Measurements from ENCODE around the gene ADGRL2.
"Not testable (repeated sequence)": the region's sequence is repeated elsewhere in the genome, so short reads cannot be mapped to it uniquely, and the experiment has no call there.

ADGRL2 gene

DNA sequence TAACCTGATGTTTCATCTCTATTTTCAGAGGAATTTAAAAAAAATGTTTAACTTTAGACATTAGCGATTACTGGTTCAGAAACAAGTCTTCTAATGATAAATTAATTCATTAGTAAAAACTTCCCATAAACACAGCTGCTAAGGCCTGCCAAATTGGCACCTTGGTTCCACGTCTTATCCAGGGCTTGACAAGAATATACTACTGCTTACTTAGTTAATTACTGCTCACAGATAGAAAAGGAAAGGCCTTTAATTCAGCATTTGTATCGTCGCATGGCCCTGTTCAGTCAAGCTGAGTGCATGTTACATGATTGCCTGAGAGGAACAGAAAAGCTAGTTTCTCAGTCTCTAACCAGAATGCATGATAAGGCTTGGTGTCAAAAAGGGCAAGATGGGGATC lies 84.6 kb downstream of the ADGRL2 start:
- Histone ChIP-seq H3K4ac (ENCODE audit: low read depth, low read length) (no peak overlapping the region), H3K23ac (ENCODE audit: low read length) (no peak overlapping the region), H2BK12ac (ENCODE audit: low read length) (no peak overlapping the region), H3K27ac (ENCODE audit: low read depth, low read length) (no peak overlapping the region), H2AFZ (ENCODE audit: insufficient read depth, low read length, poor library complexity) (no peak overlapping the region), H2BK120ac (ENCODE audit: insufficient read depth, low read length, poor library complexity) (no peak overlapping the region), H2BK5ac (ENCODE audit: low read depth, low read length, poor library complexity) (no peak overlapping the region), H4K12ac (ENCODE audit: low read depth, low read length) (no peak overlapping the region), H3K9ac (ENCODE audit: low read length) (no peak overlapping the region), H3K4me2 (ENCODE audit: low read length) (no peak overlapping the region), H3K36me3 (ENCODE audit: control insufficient read depth in 1 of 2, insufficient read depth in 2 of 2, low read length in 2 of 2) (peaks cover 3 to 5% of the 10 kb centered on the region in 2 experiments), H3K9me3 (ENCODE audit: insufficient read depth, low read depth, low read length) (no peaks in the 10 kb centered on the region), H3K4me1 (ENCODE audit: control insufficient read depth in 1 of 2, insufficient read depth in 2 of 2, low read length in 2 of 2) (peaks cover 4 to 5% of the 10 kb centered on the region in 2 experiments), H3K4me3 (ENCODE audit: low read depth, low read length) (no peak overlapping the region), H3K14ac (ENCODE audit: low read length) (no peak overlapping the region), H4K8ac (ENCODE audit: low read depth, low read length) (no peak overlapping the region), H3K79me1 (ENCODE audit: low read length) (peaks cover 3% of the 10 kb centered on the region), H3K79me2 (ENCODE audit: control insufficient read depth, insufficient read depth, low read length, poor library complexity) (peaks cover 7% of the 10 kb centered on the region), H3K27me3 (ENCODE audit: insufficient read depth, low read length) (no peaks in the 10 kb centered on the region), H3K18ac (ENCODE audit: low read length) (no peak overlapping the region), H4K91ac (ENCODE audit: low read depth, low read length) (no peak overlapping the region), H2AK5ac (ENCODE audit: low read length) (no peak overlapping the region)
- no CpG with 5 or more reads among the region's 4 CpGs for WGBS (ENCODE audit: extremely low coverage, insufficient coverage, insufficient read length)
- DNase-seq: no peak

DNA sequence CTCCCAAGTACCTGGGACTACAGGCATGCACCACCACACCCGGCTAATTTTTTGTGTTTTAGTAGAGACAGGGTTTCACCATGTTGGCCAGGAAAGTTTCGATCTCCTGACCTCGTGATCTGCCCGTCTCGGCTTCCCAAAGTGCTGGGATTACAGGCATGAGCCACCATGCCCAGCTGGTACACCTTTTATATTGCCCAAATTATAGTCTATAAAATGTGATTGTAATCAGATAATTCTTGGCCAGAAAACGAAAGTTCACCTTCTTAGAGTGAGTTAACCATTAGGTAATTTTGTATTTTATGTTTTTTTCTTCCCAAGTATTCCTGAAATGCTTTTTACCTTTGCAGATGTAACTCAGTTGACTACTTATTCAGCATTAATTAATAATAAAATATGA lies 85.6 kb downstream of the ADGRL2 start:
- H4K12ac ChIP-seq (ENCODE audit: low read depth, low read length); H3K4ac ChIP-seq (ENCODE audit: low read depth, low read length); DNase-seq; H4K8ac ChIP-seq (ENCODE audit: low read depth, low read length); H3K4me1 ChIP-seq (ENCODE audit: control insufficient read depth in 1 of 2, insufficient read depth in 2 of 2, low read length in 2 of 2); H2AK5ac ChIP-seq (ENCODE audit: low read length); H3K14ac ChIP-seq (ENCODE audit: low read length); H3K9me3 ChIP-seq (ENCODE audit: insufficient read depth, low read depth, low read length); H3K27ac ChIP-seq (ENCODE audit: low read depth, low read length); H3K23ac ChIP-seq (ENCODE audit: low read length); H3K79me1 ChIP-seq (ENCODE audit: low read length); H3K18ac ChIP-seq (ENCODE audit: low read length); H4K91ac ChIP-seq (ENCODE audit: low read depth, low read length); H3K79me2 ChIP-seq (ENCODE audit: control insufficient read depth, insufficient read depth, low read length, poor library complexity); H2BK120ac ChIP-seq (ENCODE audit: insufficient read depth, low read length, poor library complexity); H3K4me2 ChIP-seq (ENCODE audit: low read length); H2AFZ ChIP-seq (ENCODE audit: insufficient read depth, low read length, poor library complexity); H3K27me3 ChIP-seq (ENCODE audit: insufficient read depth, low read length); H3K36me3 ChIP-seq (ENCODE audit: control insufficient read depth in 1 of 2, insufficient read depth in 2 of 2, low read length in 2 of 2); H3K9ac ChIP-seq (ENCODE audit: low read length); H3K4me3 ChIP-seq (ENCODE audit: low read depth, low read length); H2BK5ac ChIP-seq (ENCODE audit: low read depth, low read length, poor library complexity); H2BK12ac ChIP-seq (ENCODE audit: low read length): not testable (repeated sequence)
- WGBS (ENCODE audit: extremely low coverage, insufficient coverage, insufficient read length): no CpG with 5 or more reads among the region's 6 CpGs

DNA sequence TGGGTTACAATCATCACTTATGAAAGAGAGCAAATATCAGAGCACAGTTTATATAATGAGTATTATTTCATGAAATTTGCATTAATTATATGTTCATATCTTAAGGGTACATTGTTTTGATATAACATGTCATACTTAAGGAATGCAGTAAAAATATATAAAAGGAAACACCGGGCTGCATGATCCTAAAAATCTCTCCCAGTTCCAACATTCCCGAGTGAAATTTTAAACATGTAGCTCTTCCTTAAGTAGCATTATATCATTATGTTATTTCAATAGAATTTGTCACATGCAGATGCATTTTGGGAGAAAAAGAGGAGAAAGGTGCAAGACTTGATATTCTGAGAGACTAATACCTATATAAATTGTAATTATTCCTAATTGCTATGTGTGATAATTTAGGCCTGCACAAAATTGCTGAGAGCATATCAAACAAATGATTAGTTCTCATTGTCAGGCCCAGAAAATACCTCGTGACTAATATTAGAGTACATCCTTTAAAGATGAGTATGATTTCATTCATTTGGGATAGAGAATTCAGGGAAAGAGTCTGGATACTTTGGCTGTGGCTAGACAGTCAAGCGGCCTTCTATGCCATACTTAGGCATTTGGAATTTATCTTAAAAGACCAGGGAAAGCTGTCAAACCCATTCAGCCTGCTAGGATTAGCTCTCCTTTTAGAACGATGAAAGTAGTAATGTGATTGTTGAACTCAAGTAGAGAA lies 86.8 kb downstream of the ADGRL2 start:
- no peak overlapping the region for H3K23ac ChIP-seq (ENCODE audit: low read length)
- no peak overlapping the region for H4K12ac ChIP-seq (ENCODE audit: low read depth, low read length)
- no peak overlapping the region for H2AFZ ChIP-seq (ENCODE audit: insufficient read depth, low read length, poor library complexity)
- H3K4me1 ChIP-seq (ENCODE audit: control insufficient read depth in 1 of 2, insufficient read depth in 2 of 2, low read length in 2 of 2): no peaks in the 10 kb centered on the region
- H4K91ac ChIP-seq (ENCODE audit: low read depth, low read length): no peak overlapping the region
- H2AK5ac ChIP-seq (ENCODE audit: low read length): no peak overlapping the region
- H3K79me1 ChIP-seq (ENCODE audit: low read length): no peaks in the 10 kb centered on the region
- no peak overlapping the region for H3K4me3 ChIP-seq (ENCODE audit: low read depth, low read length)
- no peaks in the 10 kb centered on the region for H3K9me3 ChIP-seq (ENCODE audit: insufficient read depth, low read depth, low read length)
- no peak overlapping the region for H4K8ac ChIP-seq (ENCODE audit: low read depth, low read length)
- no peak overlapping the region for H3K9ac ChIP-seq (ENCODE audit: low read length)
- no peak for DNase-seq
- no peak overlapping the region for H2BK120ac ChIP-seq (ENCODE audit: insufficient read depth, low read length, poor library complexity)
- peaks cover 3% of the 10 kb centered on the region in 2 experiments for H3K36me3 ChIP-seq (ENCODE audit: control insufficient read depth in 1 of 2, insufficient read depth in 2 of 2, low read length in 2 of 2)
- WGBS (ENCODE audit: extremely low coverage, insufficient coverage, insufficient read length): no CpG with 5 or more reads among the region's 5 CpGs
- H3K4ac ChIP-seq (ENCODE audit: low read depth, low read length): no peak overlapping the region
- H3K27ac ChIP-seq (ENCODE audit: low read depth, low read length): no peak overlapping the region
- H3K79me2 ChIP-seq (ENCODE audit: control insufficient read depth, insufficient read depth, low read length, poor library complexity): peaks cover 3% of the 10 kb centered on the region
- no peak overlapping the region for H3K4me2 ChIP-seq (ENCODE audit: low read length)
- no peak overlapping the region for H3K14ac ChIP-seq (ENCODE audit: low read length)
- no peaks in the 10 kb centered on the region for H3K27me3 ChIP-seq (ENCODE audit: insufficient read depth, low read length)
- H3K18ac ChIP-seq (ENCODE audit: low read length): no peak overlapping the region
- H2BK5ac ChIP-seq (ENCODE audit: low read depth, low read length, poor library complexity): no peak overlapping the region
- no peak overlapping the region for H2BK12ac ChIP-seq (ENCODE audit: low read length)

DNA sequence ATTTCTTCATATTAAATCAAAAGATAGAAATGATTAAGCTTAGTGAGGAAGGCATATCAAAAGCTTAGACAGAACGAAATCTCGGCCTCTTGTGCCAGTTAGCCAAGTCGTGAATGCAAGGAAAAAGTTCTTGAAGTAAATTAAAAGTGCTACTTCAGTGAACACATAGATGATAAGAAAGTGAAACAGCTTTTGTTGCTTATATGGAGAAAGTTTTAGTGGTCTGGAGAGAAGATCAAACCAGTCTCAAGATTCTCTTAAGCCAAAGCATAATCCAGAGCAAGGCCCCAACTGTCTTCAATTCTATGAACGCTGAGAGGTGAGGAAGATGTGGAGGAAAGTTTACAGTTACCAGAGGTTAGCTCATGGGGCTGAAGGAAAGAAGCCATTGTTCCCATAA lies 88.4 kb downstream of the ADGRL2 start:
- Histone ChIP-seq H2BK120ac (ENCODE audit: insufficient read depth, low read length, poor library complexity) (no peak overlapping the region), H3K27me3 (ENCODE audit: insufficient read depth, low read length) (no peaks in the 10 kb centered on the region), H3K4me2 (ENCODE audit: low read length) (no peak overlapping the region), H3K4me1 (ENCODE audit: control insufficient read depth in 1 of 2, insufficient read depth in 2 of 2, low read length in 2 of 2) (no peaks in the 10 kb centered on the region), H3K79me2 (ENCODE audit: control insufficient read depth, insufficient read depth, low read length, poor library complexity) (no peaks in the 10 kb centered on the region), H3K9me3 (ENCODE audit: insufficient read depth, low read depth, low read length) (no peaks in the 10 kb centered on the region), H3K23ac (ENCODE audit: low read length) (no peak overlapping the region), H3K18ac (ENCODE audit: low read length) (no peak overlapping the region), H3K36me3 (ENCODE audit: control insufficient read depth in 1 of 2, insufficient read depth in 2 of 2, low read length in 2 of 2) (peaks cover 0 to under 1% of the 10 kb centered on the region in 2 experiments), H3K27ac (ENCODE audit: low read depth, low read length) (no peak overlapping the region), H3K14ac (ENCODE audit: low read length) (no peak overlapping the region), H2BK5ac (ENCODE audit: low read depth, low read length, poor library complexity) (no peak overlapping the region), H3K9ac (ENCODE audit: low read length) (no peak overlapping the region), H2AFZ (ENCODE audit: insufficient read depth, low read length, poor library complexity) (no peak overlapping the region), H4K91ac (ENCODE audit: low read depth, low read length) (no peak overlapping the region), H2BK12ac (ENCODE audit: low read length) (no peak overlapping the region), H3K4ac (ENCODE audit: low read depth, low read length) (no peak overlapping the region), H4K8ac (ENCODE audit: low read depth, low read length) (no peak overlapping the region), H3K79me1 (ENCODE audit: low read length) (no peaks in the 10 kb centered on the region), H2AK5ac (ENCODE audit: low read length) (no peak overlapping the region), H3K4me3 (ENCODE audit: low read depth, low read length) (no peak overlapping the region), H4K12ac (ENCODE audit: low read depth, low read length) (no peak overlapping the region)
- DNase-seq: no peak
- no CpG with 5 or more reads among the region's 4 CpGs for WGBS (ENCODE audit: extremely low coverage, insufficient coverage, insufficient read length)

Measured in trophoblast cell (in vitro differentiated cells and primary cell).